K562 (cell line): ENCODE measurements around the gene RCL1. TPM values are rescaled to one million over a fixed set of nuclear protein-coding genes. Genes with fewer than 3 reads are reported as not detected.

ENCODE experiments used
- MGA ChIP-seq: fragments of 450-650 bp; IDR thresholded peaks from 2 replicates; pipeline ENCODE4 v1.6.1; 2016; ENCODE audit warnings: mild to moderate bottlenecking, moderate library complexity
- ZBTB11 ChIP-seq, 3 experiments: fragments of 200-800 bp in 1 of 3; fragments of 250-450 bp in 1 of 3; fragments of 450-650 bp in 1 of 3; sonication (Bioruptor Pico) in 1 of 3; sonication (Bioruptor generic) in 1 of 3; formaldehyde crosslinking in 1 of 3; IDR thresholded peaks; 2 replicates each; pipeline versions ENCODE4 v1.6.1 to v1.8.0; 2016 to 2022; ENCODE audit warnings: mild to moderate bottlenecking in 2 of 3, missing genetic modification characterization in 2 of 3, missing compliant biosample characterization in 1 of 3, moderate library complexity in 1 of 3
- ZNF592 ChIP-seq: fragments of 450-650 bp; IDR thresholded peaks from 2 replicates; pipeline ENCODE4 v1.6.1; 2017; ENCODE audit warnings: antibody characterized with exemption, mild to moderate bottlenecking
- polyA plus RNA-seq, 8 experiments: library from polyadenylated mRNA; depleted of rRNA in 4 of 8; stranded (reverse) in 5 of 8; unstranded in 3 of 8; fragments of >200 nt; fragmentation: Nextera tagmentation in 2 of 8; fragmentation: Illumina TruSeq in 1 of 8; extraction: Ambion mirVana in 2 of 8; extraction: Trizol in 1 of 8; gene quantifications; 2 replicates each; pipeline versions ENCODE4 v1.2.1 to v1.2.3, GENCODE V29; 2011 to 2014; ENCODE audit warnings: inconsistent platforms in 1 of 8, missing spikeins in 1 of 8
- total RNA-seq, 7 experiments: library from RNA; depleted of rRNA in 6 of 7; stranded (reverse); fragments of >200 nt in 6 of 7; fragmentation: Illumina TruSeq in 2 of 7; extraction: Trizol in 2 of 7; gene quantifications; 2 replicates each; pipeline versions ENCODE4 v1.2.1 to v1.2.3, GENCODE V29; 2011 to 2021; ENCODE audit warnings: low replicate concordance in 1 of 7

Gene RCL1
- total and polyA plus RNA-seq, 9 of the 15 experiments (the other 6 are each of a cell fraction or from before 2014, with no cell fraction given), result 24.0 to 67.7 (median 38.6) TPM

GRCh38 chr9:4866239-4866969 is 73.7 kb downstream of the RCL1 start (continued):
- TF ChIP-seq ZNF592 (peak; percentile 41; the same call in 1 of the 2 replicates), ZBTB11 (CRISPR knock-in tag; IDR thresholded peaks at IDR 0.05) (no peak; a peak in 1 of 6 replicates), MGA (no peak)
